HG02798 (cell line): Measurements from ENCODE around the gene FMN2.

ENCODE experiments used
- ATAC-seq: cut with Tn5 transposase; IDR thresholded peaks from one replicate; pipeline ENCODE4 v1.9.1; 2021; ENCODE audit warnings: mild to moderate bottlenecking; ENCODE audit not compliant: unreplicated experiment, poor library complexity

FMN2 gene

DNA sequence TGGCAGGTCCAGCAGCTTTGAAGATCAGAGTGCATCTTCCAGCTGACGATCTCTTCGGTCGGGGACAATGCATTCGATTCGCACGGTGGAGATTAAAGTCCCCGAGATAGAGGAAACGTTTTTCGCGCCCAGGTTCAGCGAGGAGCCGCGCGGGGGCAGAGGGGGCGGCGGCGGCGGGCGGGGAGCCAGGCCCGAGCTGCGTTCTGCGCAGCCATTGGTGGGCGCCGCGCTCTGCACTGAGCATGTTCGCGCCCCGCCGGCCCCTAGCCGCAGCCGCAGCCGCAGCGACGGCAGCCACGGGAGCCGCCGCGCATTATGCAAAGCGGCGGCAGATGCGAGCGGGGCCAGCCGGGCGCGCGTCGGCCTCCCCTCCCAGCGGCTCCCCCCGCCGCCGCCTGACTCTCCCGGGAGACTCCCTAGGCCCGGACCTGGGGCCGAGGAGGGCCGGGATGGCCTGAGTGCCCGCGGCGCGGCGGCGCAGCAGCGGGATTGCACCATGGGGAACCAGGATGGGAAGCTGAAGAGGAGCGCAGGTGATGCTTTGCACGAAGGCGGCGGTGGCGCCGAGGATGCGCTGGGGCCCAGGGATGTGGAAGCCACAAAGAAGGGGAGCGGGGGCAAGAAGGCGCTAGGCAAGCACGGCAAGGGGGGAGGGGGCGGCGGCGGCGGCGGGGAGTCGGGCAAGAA, at the start of gene FMN2:
FMN2 (plus strand) TSS at position 270 of the 687 bp plus-strand sequence; CDS start at position 497, 227 bp downstream.
- no peak for ATAC-seq

- no peak for ATAC-seq
Measured at GRCh38 chr1:240044620-240045019, 47.1 kb upstream of the FMN2 start.

GRCh38 chr1:240046000-240046399, 45.7 kb upstream of the FMN2 start:
- ATAC-seq = no peak

- no peak for ATAC-seq
Measured at GRCh38 chr1:240054109-240054701, 37.5 kb upstream of the FMN2 start.

GRCh38 chr1:240055936-240056335, 35.7 kb upstream of the FMN2 start:
- ATAC-seq = no peak

- no peak for ATAC-seq
Measured at GRCh38 chr1:240056350-240056749, 35.3 kb upstream of the FMN2 start.

- ATAC-seq = no peak
Measured at GRCh38 chr1:240058049-240058448, 33.6 kb upstream of the FMN2 start.

- ATAC-seq = no peak
Measured at GRCh38 chr1:240068961-240069360, 22.7 kb upstream of the FMN2 start.

GRCh38 chr1:240070188-240070587, 21.5 kb upstream of the FMN2 start:
- ATAC-seq = no peak

GRCh38 chr1:240073097-240073496, 18.6 kb upstream of the FMN2 start:
- ATAC-seq = no peak

DNA sequence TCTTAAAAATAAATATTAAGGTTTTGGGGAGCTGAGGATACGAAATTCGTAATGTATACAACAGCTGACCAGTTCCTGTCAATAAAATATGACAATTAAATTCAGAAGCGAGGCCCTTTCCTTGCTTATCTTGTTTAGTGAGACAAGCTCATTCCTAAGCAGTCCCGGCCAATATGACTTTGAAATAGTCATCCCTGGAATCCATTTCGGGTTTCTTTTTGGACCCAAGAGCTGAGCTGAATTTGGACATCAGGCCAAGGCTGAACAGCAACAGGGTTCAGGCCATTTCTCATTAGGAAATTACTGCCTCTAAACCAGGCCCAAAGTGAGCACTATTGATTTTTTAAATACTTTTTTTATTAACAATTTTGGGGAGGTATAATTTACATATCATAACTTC, 17.3 kb upstream of the FMN2 start:
- no peak for ATAC-seq

GRCh38 chr1:240074908-240075307, 16.8 kb upstream of the FMN2 start:
- ATAC-seq = no peak

- no peak for ATAC-seq
Measured at GRCh38 chr1:240084337-240084736, 7.3 kb upstream of the FMN2 start.

DNA sequence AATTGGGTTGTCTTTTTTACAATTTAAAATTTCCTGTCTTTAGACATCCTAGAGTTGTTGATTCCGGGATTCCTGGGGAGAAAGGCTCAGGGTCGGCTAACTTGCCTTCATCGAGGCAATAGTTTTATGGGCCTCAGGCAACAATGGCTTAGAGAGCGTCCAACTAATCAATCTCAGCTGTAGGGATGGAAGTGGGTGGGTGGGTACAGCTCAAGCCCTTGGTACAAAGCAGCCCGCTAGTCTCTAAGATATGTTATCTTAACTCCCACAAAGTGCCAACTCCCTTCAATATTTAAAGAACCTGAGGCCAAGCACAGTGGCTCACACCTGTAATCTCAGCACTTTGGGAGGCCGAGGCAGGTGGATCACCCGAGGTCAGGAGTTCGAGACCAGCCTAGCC, 6.9 kb upstream of the FMN2 start:
- no peak for ATAC-seq

DNA sequence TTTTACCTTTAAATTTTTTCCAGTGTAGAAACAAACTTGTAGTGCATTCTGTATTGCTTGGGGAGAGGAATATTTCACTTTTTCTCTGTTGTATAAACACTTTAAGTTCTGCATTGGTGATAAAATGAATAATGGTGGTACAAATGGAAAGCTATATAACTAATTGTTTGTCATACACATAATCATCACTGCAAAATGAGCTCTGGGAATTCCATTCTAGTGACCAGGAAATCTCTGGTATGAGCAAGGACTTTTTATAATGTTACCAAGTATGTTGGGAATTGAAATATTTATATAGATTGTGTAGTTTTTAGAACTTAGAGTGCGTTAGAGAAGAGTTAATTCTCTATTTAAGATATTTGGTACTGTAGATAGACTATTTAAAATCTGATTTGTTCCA, 5.0 kb upstream of the FMN2 start:
- no peak for ATAC-seq

DNA sequence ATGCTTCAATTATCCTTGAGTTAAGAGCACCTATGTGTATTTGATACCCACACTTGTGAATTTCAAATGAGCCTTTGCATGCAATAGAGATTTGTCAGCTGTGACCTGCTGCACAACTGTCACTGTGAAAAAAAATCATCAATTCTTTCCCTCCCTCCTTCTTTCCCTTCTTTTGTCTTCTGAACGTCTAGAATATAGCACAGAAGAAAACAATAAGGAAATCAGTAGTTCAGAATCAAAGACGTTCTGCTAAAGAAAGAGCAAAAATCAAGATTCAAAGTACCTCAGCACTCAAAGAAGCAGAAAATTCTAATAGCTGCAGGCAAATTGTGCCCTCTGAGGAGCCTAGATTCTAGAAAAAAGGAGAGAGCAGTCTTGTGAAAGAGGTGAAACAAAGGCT, 1.7 kb upstream of the FMN2 start:
- ATAC-seq = no peak

- ATAC-seq = no peak
Measured at GRCh38 chr1:240090957-240091600, 604 bp upstream of the FMN2 start.

DNA sequence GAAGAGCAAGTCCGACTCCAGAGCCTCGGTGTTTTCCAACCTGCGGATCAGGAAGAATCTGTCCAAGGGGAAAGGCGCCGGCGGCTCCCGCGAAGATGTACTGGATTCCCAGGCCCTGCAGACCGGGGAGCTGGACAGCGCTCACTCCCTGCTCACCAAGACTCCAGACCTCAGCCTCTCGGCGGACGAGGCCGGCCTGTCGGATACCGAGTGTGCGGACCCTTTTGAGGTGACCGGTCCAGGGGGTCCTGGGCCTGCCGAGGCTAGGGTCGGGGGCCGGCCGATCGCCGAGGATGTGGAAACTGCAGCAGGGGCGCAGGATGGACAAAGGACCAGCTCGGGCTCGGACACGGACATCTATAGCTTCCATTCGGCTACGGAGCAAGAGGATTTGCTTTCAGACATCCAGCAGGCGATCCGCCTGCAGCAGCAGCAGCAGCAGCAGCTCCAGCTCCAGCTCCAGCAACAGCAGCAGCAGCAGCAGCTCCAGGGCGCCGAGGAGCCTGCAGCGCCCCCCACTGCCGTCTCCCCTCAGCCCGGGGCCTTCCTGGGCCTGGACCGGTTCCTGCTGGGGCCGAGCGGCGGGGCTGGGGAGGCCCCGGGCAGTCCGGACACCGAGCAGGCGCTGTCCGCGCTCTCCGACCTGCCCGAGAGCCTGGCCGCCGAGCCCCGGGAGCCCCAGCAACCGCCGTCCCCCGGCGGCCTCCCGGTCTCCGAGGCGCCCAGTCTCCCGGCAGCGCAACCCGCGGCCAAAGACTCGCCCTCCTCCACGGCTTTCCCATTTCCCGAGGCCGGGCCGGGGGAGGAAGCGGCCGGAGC, 827 bp downstream of the FMN2 start:
- no peak for ATAC-seq

DNA sequence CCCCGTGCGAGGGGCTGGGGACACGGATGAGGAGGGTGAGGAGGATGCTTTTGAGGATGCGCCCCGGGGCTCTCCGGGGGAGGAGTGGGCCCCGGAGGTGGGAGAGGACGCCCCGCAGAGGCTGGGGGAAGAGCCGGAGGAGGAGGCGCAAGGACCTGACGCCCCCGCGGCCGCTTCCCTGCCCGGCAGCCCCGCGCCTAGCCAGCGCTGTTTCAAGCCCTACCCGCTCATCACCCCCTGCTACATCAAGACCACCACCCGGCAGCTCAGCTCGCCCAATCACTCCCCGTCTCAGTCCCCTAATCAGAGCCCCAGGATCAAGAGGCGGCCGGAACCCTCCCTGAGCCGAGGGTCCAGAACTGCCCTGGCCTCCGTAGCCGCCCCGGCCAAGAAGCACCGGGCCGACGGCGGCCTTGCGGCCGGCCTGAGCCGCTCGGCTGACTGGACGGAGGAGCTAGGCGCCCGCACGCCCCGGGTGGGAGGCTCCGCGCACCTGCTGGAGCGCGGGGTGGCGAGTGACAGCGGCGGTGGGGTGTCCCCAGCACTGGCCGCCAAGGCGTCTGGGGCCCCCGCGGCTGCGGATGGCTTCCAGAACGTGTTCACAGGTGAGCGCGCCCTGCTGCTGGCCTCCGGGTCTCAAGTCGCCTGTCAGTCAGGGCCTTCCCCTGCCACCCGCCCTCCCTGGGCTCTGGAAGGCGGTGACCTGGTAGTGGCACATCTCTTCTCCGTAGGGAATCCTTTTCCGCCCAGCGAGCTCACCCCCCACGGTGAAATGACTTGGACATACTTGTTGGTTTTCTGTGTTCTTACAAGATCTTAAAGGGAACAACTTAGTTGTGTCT, 1.7 kb downstream of the FMN2 start:
- ATAC-seq = no peak
